IMR-90 (cell line): ENCODE results near the gene RAB5B. TPM values are rescaled to one million over a fixed set of nuclear protein-coding genes. Genes with fewer than 3 reads are reported as not detected.

Experiments used
- ATAC-seq: fragments of 200-7000 bp; cut with Tn5 transposase; 2 replicates; pipeline ENCODE4 v1.9.1; 2020; ENCODE audit warnings: low read depth, mild to moderate bottlenecking, moderate library complexity
- BruUV-seq: library from RNA; stranded (reverse); fragments of 400-500 nt; replicated peaks from 2 replicates; lab custom pipeline; 2021; lab: Mats Ljungman, UMichigan
- CTCF ChIA-PET: fragments of 300-600 bp; formaldehyde crosslinking; extraction: SDS; loops from one replicate; lab custom pipeline; 2021; ENCODE audit warnings: antibody characterized with exemption; lab: Yijun Ruan, JAX
- POLR2A ChIA-PET: fragments of 300-600 bp; sonication (Branson Sonifier 250); formaldehyde crosslinking; loops from one replicate; lab custom pipeline; 2022; ENCODE audit warnings: antibody characterized with exemption; ENCODE audit not compliant: unreplicated experiment; lab: Charles Lee
- DNase-seq: peaks from one replicate; pipeline ENCODE4 v3.0.0; 2013
- H2AFZ ChIP-seq: replicated peaks from 2 replicates; pipeline ENCODE3; 2013; ENCODE audit warnings: low read length, mild to moderate bottlenecking; ENCODE audit not compliant: poor library complexity
- H2AK5ac ChIP-seq: 2 replicates; pipeline ENCODE4 v1.6.1; 2013; ENCODE audit warnings: low read depth, low read length, inconsistent platforms
- H2AK9ac ChIP-seq: replicated peaks from 2 replicates; pipeline ENCODE3; 2013; ENCODE audit warnings: mild to moderate bottlenecking, low read depth, low read length, moderate library complexity; ENCODE audit not compliant: poor library complexity
- H2BK120ac ChIP-seq: 2 replicates; pipeline ENCODE4 v1.6.1; 2013; ENCODE audit warnings: low read depth, low read length, inconsistent platforms
- H2BK15ac ChIP-seq: 3 replicates; pipeline ENCODE4 v1.6.1; 2013; ENCODE audit warnings: low read depth, low read length, inconsistent platforms
- H2BK20ac ChIP-seq: 2 replicates; pipeline ENCODE4 v1.6.1; 2013; ENCODE audit warnings: low read depth, mild to moderate bottlenecking, inconsistent platforms, low read length, moderate library complexity
- H2BK5ac ChIP-seq: 2 replicates; pipeline ENCODE4 v1.6.1; 2013; ENCODE audit warnings: mild to moderate bottlenecking, low read depth, low read length, inconsistent platforms; ENCODE audit not compliant: poor library complexity, severe bottlenecking
- H3K14ac ChIP-seq: replicated peaks from 2 replicates; pipeline ENCODE4 v1.6.1; 2013; ENCODE audit warnings: low read depth, low read length, inconsistent platforms
- H3K18ac ChIP-seq: 2 replicates; pipeline ENCODE4 v1.6.1; 2013; ENCODE audit warnings: low read depth, low read length, control low read depth
- H3K23ac ChIP-seq: 2 replicates; pipeline ENCODE4 v1.6.1; 2013; ENCODE audit warnings: low read depth, low read length, inconsistent platforms
- H3K27ac ChIP-seq: 2 replicates; pipeline ENCODE4 v1.5.1; 2013; ENCODE audit warnings: mild to moderate bottlenecking, control low read depth, low read length; ENCODE audit not compliant: insufficient read depth
- H3K27me3 ChIP-seq: 2 replicates; pipeline ENCODE4 v1.6.1; 2013; ENCODE audit warnings: low read length; ENCODE audit not compliant: control insufficient read depth, insufficient read depth
- H3K36me3 ChIP-seq: 2 replicates; pipeline ENCODE4 v1.6.1; 2013; ENCODE audit warnings: low read length, mixed read lengths; ENCODE audit not compliant: control insufficient read depth, insufficient read depth
- H3K4ac ChIP-seq: 2 replicates; pipeline ENCODE4 v1.6.1; 2013; ENCODE audit warnings: low read depth, low read length, inconsistent platforms
- H3K4me1 ChIP-seq: 2 replicates; pipeline ENCODE4 v1.6.1; 2013; ENCODE audit warnings: low read length, mixed read lengths; ENCODE audit not compliant: control insufficient read depth, insufficient read depth
- H3K4me2 ChIP-seq: 2 replicates; pipeline ENCODE4 v1.6.1; 2013; ENCODE audit warnings: low read depth, mild to moderate bottlenecking, control low read depth, low read length, moderate library complexity
- H3K4me3 ChIP-seq: 2 replicates; pipeline ENCODE4 v1.5.1; 2013; ENCODE audit warnings: low read depth, mild to moderate bottlenecking, control low read depth, low read length, moderate library complexity; ENCODE audit not compliant: insufficient read depth
- H3K56ac ChIP-seq: 2 replicates; pipeline ENCODE4 v1.6.1; 2013; ENCODE audit warnings: low read length, inconsistent platforms; ENCODE audit not compliant: insufficient read depth; ENCODE audit errors: extremely low read depth
- H3K79me1 ChIP-seq, 2 experiments: 2 replicates each; pipeline ENCODE4 v1.6.1; 2013; ENCODE audit warnings: low read length in 2 of 2, inconsistent platforms in 1 of 2, low read depth in 1 of 2
- H3K9ac ChIP-seq: 2 replicates; pipeline ENCODE4 v1.6.1; 2013; ENCODE audit warnings: low read depth, low read length, control low read depth
- H3K9me1 ChIP-seq: 2 replicates; pipeline ENCODE4 v1.6.1; 2013; ENCODE audit warnings: low read length, inconsistent platforms; ENCODE audit not compliant: insufficient read depth
- H3K9me3 ChIP-seq: 2 replicates; pipeline ENCODE4 v1.6.1; 2013; ENCODE audit warnings: low read length; ENCODE audit not compliant: control insufficient read depth, insufficient read depth
- H4K20me1 ChIP-seq: 2 replicates; pipeline ENCODE4 v1.6.1; 2013; ENCODE audit warnings: low read length, inconsistent platforms; ENCODE audit not compliant: insufficient read depth
- H4K5ac ChIP-seq: 2 replicates; pipeline ENCODE4 v1.6.1; 2013; ENCODE audit warnings: mild to moderate bottlenecking, low read depth, low read length, control low read depth
- H4K8ac ChIP-seq, 2 experiments: 2 replicates each; pipeline ENCODE4 v1.6.1; 2013; ENCODE audit warnings: low read depth in 2 of 2, low read length in 2 of 2, control low read depth in 1 of 2, inconsistent platforms in 1 of 2
- H4K91ac ChIP-seq: 2 replicates; pipeline ENCODE4 v1.6.1; 2013; ENCODE audit warnings: low read depth, low read length, inconsistent platforms; ENCODE audit not compliant: insufficient read depth
- BHLHE40 ChIP-seq: fragments of 150-350 bp; IDR thresholded peaks from 2 replicates; pipeline ENCODE4 v1.6.1; 2016; ENCODE audit warnings: mild to moderate bottlenecking, low read depth, low read length
- CEBPB ChIP-seq: IDR thresholded peaks from 2 replicates; pipeline ENCODE4 v1.6.1; 2012; ENCODE audit warnings: low read depth, low read length, improper control_type of control experiment
- CHD1 ChIP-seq: IDR thresholded peaks from 2 replicates; pipeline ENCODE4 v1.6.1; 2012; ENCODE audit warnings: low read depth, low read length, improper control_type of control experiment
- CTCF ChIP-seq: conservative IDR thresholded peaks from 2 replicates; pipeline ENCODE4 v1.5.1; 2012; ENCODE audit warnings: mild to moderate bottlenecking, low read depth, low read length, improper control_type of control experiment
- ELK1 ChIP-seq: fragments of 150-350 bp; IDR thresholded peaks from 2 replicates; pipeline ENCODE4 v1.6.1; 2016; ENCODE audit warnings: low read depth, mild to moderate bottlenecking, low read length, moderate library complexity, borderline replicate concordance
- FOS ChIP-seq: fragments of 150-350 bp; IDR thresholded peaks from 2 replicates; pipeline ENCODE4 v1.6.1; 2016; ENCODE audit warnings: low read depth, low read length
- MAFK ChIP-seq: IDR thresholded peaks from 2 replicates; pipeline ENCODE4 v1.6.1; 2012; ENCODE audit warnings: low read depth, low read length, improper control_type of control experiment
- MAZ ChIP-seq: IDR thresholded peaks from 2 replicates; pipeline ENCODE4 v1.6.1; 2012; ENCODE audit warnings: low read depth, mild to moderate bottlenecking, low read length, improper control_type of control experiment, moderate library complexity, borderline replicate concordance
- MXI1 ChIP-seq: IDR thresholded peaks from 2 replicates; pipeline ENCODE4 v1.6.1; 2012; ENCODE audit warnings: low read depth, mild to moderate bottlenecking, low read length, moderate library complexity, borderline replicate concordance
- NFE2L2 ChIP-seq: fragments of 150-350 bp; IDR thresholded peaks from 2 replicates; pipeline ENCODE4 v1.6.1; 2016; ENCODE audit warnings: low read depth, mild to moderate bottlenecking, low read length
- POLR2A ChIP-seq: IDR thresholded peaks from 2 replicates; pipeline ENCODE4 v1.6.1; 2012; ENCODE audit warnings: mild to moderate bottlenecking, low read depth, low read length
- RAD21 ChIP-seq: IDR thresholded peaks from 2 replicates; pipeline ENCODE4 v1.6.1; 2012; ENCODE audit warnings: low read length, improper control_type of control experiment
- RCOR1 ChIP-seq: IDR thresholded peaks from 2 replicates; pipeline ENCODE4 v1.6.1; 2012; ENCODE audit warnings: mild to moderate bottlenecking, low read length, improper control_type of control experiment; ENCODE audit not compliant: insufficient replicate concordance
- RFX5 ChIP-seq: IDR thresholded peaks from 2 replicates; pipeline ENCODE4 v1.8.0; 2012; ENCODE audit warnings: low read depth, mild to moderate bottlenecking, low read length, moderate library complexity
- SMC3 ChIP-seq: fragments of 150-350 bp; IDR thresholded peaks from 2 replicates; pipeline ENCODE4 v1.6.1; 2016; ENCODE audit warnings: low read depth, mild to moderate bottlenecking, antibody characterized with exemption, low read length, moderate library complexity
- WGBS, 2 experiments: methylation state at CpG; one replicate each; pipeline versions ENCODE4 v1.1.5 to v1.1.7; 2013; ENCODE audit warnings: missing lambda C conversion rate in 2 of 2; ENCODE audit not compliant: insufficient read length in 1 of 2; ENCODE audit errors: extremely low coverage in 2 of 2; 5-methylcytosine and 5-hydroxymethylcytosine counted together
- dilution Hi-C: fragments of 300-500 bp; cut with HindIII; formaldehyde crosslinking; loops from one replicate; pipeline ENCODE4 v1.14.3; 2018; ENCODE audit warnings: low sequenced_read_pairs; ENCODE audit not compliant: unreplicated experiment
- in situ Hi-C: fragments of 300-500 bp; cut with MboI; formaldehyde crosslinking; loops from 3 replicates; pipeline ENCODE4 v1.14.3; 2019; ENCODE audit warnings: low sequenced_read_pairs, inconsistent platforms, mixed read lengths
- intact Hi-C: fragments of 100-400 bp; cut with micrococcal nuclease; formaldehyde crosslinking; loops from 2 replicates; pipeline ENCODE4 v1.10.0; 2022
- polyA plus RNA-seq, 3 experiments: library from polyadenylated mRNA; depleted of rRNA; stranded (reverse); fragments of >200 nt; gene quantifications; 2 replicates each; pipeline ENCODE4 v1.2.3, GENCODE V29; 2012; ENCODE audit warnings: low replicate concordance in 1 of 3
- total RNA-seq: library from RNA; depleted of rRNA; stranded (reverse); fragments of >200 nt; gene quantifications from 2 replicates; pipeline ENCODE4 v1.2.3, GENCODE V29; 2012
- TF ChIP-seq, protein P1 (sequence below): fragments of 150-350 bp; IDR thresholded peaks from 2 replicates; pipeline ENCODE4 v1.6.1; 2017; ENCODE audit warnings: mild to moderate bottlenecking, antibody characterized with exemption, low read length, low read depth

RAB5B gene
- total and polyA plus RNA-seq, 2 of the 4 experiments (the other 2 are of a cell fraction) = 56.5 to 99.2 TPM

GRCh38 chr12:56018356-56018755 is 44.5 kb downstream of the RAB5B start:
- WGBS, 2 experiments = no CpG with 5 or more reads among the region's 1 CpG
- Histone ChIP-seq H4K5ac (no peak overlapping the region), H2BK20ac (no peak overlapping the region), H3K27ac (no peak overlapping the region), H2AK9ac (no peak overlapping the region), H2AFZ (no peak overlapping the region), H3K9ac (no peak overlapping the region), H3K56ac (no peak overlapping the region), H3K36me3 (no peaks in the 10 kb centered on the region), H3K4ac (no peak overlapping the region), H3K23ac (no peak overlapping the region), H3K4me2 (no peak overlapping the region), H4K20me1 (no peaks in the 10 kb centered on the region), H2BK15ac (no peak overlapping the region), H2AK5ac (no peak overlapping the region), H3K18ac (no peak overlapping the region), H3K4me3 (no peak overlapping the region), H3K27me3 (no peaks in the 10 kb centered on the region), H3K14ac (no peak overlapping the region), H3K79me1 (peaks cover 0 to 15% of the 10 kb centered on the region in 2 experiments; a peak in 3 of 4 replicates), H4K8ac (no peak overlapping the region), H4K91ac (no peak overlapping the region), H3K9me3 (no peaks in the 10 kb centered on the region), H2BK120ac (no peak overlapping the region), H3K9me1 (peaks cover 8% of the 10 kb centered on the region; the same call in 1 of the 2 replicates), H2BK5ac (no peak overlapping the region), H3K4me1 (peaks cover 17% of the 10 kb centered on the region)
- no peak for DNase-seq
- TF ChIP-seq ELK1 = no peak
- no peak for TF ChIP-seq BHLHE40
- no peak for TF ChIP-seq POLR2A
- no peak for TF ChIP-seq CTCF
- no peak for TF ChIP-seq MAFK
- TF ChIP-seq RFX5 = no peak
- no peak for TF ChIP-seq MXI1
- no peak for TF ChIP-seq CEBPB
- TF ChIP-seq RAD21 = no peak
- no peak for TF ChIP-seq SMC3
- TF ChIP-seq FOS = no peak
- TF ChIP-seq MAZ = no peak
- no peak for TF ChIP-seq CHD1
- TF ChIP-seq, protein P1, sequence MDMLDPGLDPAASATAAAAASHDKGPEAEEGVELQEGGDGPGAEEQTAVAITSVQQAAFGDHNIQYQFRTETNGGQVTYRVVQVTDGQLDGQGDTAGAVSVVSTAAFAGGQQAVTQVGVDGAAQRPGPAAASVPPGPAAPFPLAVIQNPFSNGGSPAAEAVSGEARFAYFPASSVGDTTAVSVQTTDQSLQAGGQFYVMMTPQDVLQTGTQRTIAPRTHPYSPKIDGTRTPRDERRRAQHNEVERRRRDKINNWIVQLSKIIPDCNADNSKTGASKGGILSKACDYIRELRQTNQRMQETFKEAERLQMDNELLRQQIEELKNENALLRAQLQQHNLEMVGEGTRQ = no peak
- TF ChIP-seq RCOR1 = no peak
- no peak for TF ChIP-seq NFE2L2
- CTCF ChIA-PET = no interaction called here
- POLR2A ChIA-PET = no interaction called here
- dilution Hi-C loops = no loop called here
- intact Hi-C loops = no loop called here
- no peak for ATAC-seq
- in situ Hi-C loops = no loop called here
- BruUV-seq = no TSS peak
